Islet precursor cell (in vitro differentiated cells): Measurements from ENCODE around the gene CGNL1.

Experiments used
- DNase-seq: peaks from one replicate; pipeline ENCODE4 v3.0.0-alpha.2; 2018

The CGNL1 gene

DNA sequence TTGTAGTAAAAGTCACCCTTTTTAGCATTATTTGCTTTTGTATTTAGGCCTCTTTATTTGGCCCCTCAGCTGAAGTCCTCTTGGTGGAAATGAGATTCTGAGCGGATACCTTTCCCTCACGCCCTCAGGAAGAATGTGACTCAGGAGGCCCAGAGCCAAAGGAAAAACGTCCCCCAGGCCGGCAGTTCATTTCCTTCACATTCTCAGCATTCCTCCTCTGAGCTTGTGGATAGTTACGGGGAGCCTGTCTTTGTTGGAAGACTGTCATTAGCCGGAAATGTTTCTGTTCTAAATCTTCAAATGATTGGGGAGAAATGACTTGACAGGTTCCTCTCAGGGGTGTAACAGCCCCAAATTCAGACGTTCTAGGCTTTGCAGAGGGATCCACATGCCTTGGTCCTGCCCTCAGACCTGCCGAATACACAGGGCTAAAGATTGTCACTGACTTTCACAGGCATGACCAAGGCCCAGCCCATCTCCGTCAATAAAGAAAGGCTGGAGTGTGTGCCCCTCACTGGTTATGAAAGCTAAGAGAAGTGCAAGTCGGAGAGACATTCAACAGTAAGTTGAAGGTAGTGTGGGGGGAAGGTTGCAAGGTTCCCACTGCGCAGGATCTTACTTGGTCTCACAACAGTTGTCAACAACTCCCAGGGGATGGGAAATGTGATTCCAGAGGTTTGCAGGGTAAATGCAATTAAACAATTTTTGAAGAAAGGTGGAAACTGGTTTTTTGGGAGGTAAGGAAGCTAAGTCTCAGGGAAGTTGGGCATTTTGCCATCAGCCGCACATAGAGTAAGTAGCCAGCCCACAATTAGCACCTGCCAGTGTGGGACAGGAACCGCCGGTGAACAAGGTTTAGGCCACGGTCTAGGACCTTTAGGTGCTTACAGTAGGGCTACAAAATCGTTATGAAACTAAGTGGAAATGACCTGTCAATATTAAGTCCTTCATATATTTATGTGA lies 175.7 kb downstream of the CGNL1 start:
- DNase-seq: peak; percentile 94

DNA sequence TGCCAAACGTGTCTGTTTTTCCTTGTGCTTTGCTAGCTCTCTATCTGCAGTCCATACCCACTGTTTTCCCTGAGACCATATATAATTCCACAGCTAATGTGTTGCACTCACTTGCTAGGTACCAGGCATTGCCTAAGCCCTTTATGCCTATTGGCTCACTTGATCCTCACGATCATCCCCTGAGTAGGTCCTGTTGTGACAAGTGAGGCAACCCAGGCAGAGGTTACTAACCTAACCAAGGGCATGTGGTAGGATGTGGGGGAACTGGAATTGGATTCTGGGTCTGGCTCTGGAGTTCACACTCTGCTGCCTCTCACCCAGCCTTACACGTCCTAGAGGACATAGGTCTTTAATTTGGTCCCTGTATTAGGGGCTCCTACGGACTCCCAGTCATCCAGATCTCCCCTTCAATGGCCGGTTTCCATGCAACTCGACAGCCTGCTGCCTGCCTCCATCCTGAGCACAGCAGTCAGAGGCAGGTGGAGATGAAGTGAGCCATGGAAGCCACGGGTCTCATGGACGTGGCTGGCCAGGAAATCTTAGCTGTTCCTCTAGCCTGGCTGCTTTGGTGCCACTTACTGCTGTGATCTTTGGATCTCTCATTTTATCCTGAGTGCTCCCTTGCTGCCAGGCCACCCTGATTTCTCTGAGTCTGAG lies 176.5 kb downstream of the CGNL1 start:
- no peak for DNase-seq

DNA sequence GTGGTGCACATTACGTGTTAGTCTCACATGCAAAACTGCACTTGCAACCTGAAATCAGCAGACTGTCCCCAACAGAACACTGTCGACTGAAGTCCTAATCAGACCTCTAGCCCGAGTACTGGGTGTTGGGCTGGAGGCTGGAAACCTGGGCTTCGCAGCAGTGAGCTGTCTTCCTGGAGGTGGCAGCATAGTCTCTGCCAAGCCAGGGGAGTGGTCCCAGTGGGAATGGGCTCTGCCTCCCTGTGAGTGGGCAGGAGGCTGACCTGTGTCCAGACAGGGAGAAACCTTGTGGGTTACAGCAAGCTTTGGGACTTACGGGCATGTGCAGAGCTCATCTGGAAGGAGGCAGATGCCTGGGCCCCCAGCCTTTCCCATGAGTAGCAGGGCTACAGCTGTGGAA lies 177.2 kb downstream of the CGNL1 start:
- DNase-seq: no peak

DNA sequence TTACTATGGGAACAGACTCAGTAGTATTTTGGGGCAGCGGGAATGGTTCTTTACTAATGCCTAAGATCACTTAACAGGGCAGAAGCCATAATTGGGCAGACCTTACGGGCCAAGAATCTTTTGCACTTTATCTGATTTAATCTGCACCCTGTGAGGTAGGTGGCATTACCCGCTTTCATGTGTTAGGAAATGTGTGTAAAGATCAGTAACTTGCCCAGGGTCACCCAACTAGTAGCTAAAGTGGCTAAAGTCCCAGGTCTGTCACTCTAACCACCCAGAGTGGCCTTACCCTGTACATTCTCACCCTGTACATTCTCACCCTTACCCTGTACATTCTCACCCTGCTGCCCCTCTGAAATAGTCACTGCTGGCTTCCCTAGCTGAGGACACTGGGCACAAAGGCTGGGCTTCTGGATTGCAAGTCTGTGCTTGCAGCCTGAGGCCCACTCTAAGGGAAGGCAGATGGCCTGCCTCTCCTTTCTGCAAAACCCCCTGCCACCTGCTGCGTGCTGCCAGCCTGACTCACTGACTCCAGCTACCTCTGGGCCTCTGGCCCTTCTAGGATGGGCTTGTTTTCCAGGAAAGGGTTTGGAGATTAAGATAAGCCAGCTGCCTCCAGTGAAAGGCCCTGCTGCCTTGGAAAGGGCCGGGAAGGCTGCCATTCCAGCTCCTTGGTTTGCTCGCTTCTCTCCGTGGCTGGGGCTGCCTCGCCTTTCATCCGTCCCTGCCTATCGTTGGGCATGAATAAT lies 177.9 kb downstream of the CGNL1 start:
- DNase-seq: peak; percentile 67

DNA sequence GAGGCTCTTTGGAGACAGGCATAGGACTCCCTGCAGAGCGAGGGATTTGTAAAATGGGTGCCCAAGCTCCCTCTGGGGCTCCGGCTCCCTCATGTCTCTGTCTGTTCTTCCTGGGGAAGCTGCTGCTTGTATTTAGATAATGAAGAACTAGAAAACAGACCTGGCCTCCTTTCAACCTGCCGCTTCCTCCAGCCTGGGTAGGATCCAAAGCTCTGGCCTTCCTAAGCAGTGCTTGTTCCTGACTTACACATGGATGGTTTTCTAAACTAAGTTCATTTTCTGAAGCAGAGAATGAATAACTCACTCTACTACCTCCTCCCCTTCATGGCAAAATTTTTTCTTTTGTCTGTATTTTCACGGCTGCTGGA lies 178.5 kb downstream of the CGNL1 start:
- no peak for DNase-seq

- no peak for DNase-seq
These were observed 179.0 kb downstream of the CGNL1 start for GRCh38 chr15:57555270-57555669.

DNA sequence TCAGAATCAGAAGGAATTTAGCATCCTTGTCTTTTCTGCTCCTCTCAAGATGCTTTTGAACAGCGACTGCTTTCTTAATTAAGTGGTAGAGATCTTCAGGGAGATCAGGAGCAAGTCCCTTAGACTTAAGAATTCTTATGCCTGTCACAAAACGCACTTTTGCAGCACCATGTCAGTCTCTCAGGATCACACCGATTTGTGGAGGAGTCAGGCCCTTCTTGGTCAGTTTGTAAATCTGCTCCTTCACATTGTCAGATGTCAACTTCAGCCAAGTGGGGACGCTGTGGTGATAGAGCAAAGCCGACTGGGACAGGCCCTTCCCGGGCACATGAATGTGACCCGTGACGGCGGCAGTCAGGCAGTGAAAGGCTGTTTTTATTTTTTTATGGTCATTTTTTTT lies 179.7 kb downstream of the CGNL1 start:
- no peak for DNase-seq

- DNase-seq: no peak
These were observed 181.0 kb downstream of the CGNL1 start for GRCh38 chr15:57557267-57557666.

GRCh38 chr15:57557810-57558209 lies 181.5 kb downstream of the CGNL1 start:
- no peak for DNase-seq

- DNase-seq: peak; percentile 80
These were observed 183.6 kb downstream of the CGNL1 start for GRCh38 chr15:57559875-57560274.

GRCh38 chr15:57561041-57561711 lies 184.9 kb downstream of the CGNL1 start:
- peak; percentile 79 for DNase-seq

- DNase-seq: peak; percentile 75
These were observed 186.0 kb downstream of the CGNL1 start for GRCh38 chr15:57562196-57562769.

- DNase-seq: no peak
These were observed 187.1 kb downstream of the CGNL1 start for GRCh38 chr15:57563416-57563815.

GRCh38 chr15:57565311-57565710 lies 189.0 kb downstream of the CGNL1 start:
- DNase-seq: no peak

- DNase-seq: no peak
These were observed 190.5 kb downstream of the CGNL1 start for GRCh38 chr15:57566834-57567233.

DNA sequence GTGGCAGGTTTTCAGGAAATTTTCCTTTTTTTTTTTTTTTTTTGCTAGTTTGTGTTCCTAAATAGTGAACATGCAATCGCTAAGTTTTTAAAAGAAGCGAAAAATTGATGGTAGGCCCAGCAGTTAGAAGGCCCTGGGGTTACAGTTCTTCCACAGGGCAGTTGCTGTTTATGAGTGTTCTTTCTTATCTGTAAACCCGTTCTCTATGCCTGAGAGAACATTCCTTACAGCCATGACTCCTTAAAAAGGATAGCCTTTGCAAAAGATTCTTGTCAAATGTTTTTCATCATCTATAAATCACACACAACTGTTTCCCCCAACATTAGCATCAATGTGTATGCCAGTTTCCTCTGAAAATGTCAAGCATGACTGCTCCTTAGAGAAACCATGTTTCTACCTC lies 191.6 kb downstream of the CGNL1 start:
- no peak for DNase-seq

DNA sequence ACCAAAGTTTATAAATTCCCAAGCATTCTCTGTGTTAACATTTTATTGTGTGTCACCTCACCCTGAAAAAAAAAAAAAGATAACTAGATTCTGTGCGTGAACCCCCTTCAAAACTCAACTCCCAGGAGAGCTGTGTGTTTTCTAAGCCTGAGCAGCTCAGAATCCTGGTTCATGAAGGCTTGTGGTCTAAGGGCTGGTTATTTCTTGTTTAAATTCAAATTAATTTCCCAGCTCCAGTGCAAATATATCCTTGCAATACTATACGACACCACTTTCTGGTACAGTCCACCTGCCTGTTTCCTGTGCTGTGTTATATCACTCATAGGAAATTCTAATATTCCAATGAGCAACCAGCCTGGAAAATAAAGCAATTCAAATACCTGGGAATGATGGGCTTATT lies 192.0 kb downstream of the CGNL1 start:
- DNase-seq: no peak

DNA sequence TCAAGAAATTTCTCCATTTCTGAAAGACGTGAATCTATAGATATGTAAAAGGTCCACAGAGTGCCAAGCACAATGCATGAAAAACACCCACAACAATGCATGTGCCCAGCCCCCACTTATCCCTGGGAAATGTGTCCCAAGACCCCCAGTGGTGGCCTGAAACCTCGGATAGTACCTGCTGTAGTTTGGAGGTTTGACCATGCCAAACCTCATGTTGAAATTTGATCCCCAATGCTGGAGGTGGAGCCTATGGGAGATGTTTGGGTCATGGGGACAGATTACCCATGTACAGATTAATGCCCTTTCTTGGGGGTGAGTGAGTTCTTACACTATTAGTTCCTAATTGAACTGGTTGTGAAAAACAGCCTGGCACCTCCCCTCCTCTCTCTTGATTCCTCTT lies 194.0 kb downstream of the CGNL1 start:
- DNase-seq: no peak

DNA sequence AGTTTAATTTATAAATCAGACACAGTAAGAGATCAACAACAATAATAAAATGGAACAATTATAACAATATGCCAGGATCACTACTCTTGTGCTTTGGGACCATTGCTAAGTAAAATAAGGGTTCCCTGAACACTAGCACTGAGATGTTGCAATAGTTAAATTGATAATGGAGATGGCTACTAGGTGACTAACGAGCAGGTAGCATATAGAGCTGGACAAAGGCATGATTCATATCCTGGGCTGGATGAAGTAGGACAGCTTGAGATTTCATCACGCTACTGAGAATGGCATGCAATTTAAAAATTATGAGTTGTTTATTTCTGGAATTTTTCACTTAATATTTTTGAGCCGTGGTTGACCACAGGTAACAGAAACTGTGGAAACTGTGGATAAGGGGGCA lies 194.7 kb downstream of the CGNL1 start:
- no peak for DNase-seq

DNA sequence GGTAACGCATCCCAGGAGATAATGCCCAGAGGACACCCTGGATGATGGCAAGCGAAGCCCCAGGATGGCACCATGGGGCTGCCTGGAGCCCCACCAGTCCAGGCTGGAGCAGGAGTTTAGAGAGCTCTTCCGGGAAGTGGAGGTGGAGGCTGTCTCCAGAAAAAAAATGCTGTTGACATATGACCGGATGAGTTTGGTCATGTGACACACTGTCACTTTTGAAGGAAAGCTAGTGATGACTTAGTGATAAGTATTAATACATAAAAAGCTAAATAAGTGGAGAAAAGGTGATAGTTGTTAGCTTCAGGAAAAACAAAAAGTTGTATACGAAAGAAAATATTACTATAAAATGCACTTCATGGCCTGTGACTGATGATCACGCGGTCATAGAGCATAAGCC lies 195.4 kb downstream of the CGNL1 start:
- no peak for DNase-seq

- DNase-seq: no peak
These were observed 196.2 kb downstream of the CGNL1 start for GRCh38 chr15:57572468-57572867.

DNA sequence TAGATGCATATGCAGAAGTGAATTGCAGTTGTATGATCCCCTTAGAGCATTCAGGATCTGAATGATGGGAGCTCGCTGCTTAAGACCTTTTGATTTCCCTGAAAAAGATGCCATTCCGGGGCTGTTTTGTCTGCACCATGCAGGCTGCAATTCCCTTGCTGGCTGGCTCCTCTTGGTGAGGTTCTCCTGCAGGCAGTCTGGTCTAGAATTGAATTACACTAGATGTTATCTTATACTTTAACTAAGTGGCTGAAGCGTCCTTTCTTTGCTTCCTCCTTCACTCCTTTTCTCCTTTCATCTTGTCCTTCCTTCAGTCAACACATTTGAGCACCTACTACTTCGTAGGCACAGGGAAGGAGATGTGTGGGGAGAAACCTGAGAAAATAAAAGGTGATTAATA lies 196.8 kb downstream of the CGNL1 start:
- DNase-seq: no peak

GRCh38 chr15:57575363-57575762 lies 199.1 kb downstream of the CGNL1 start:
- DNase-seq: peak; percentile 16
